Measurements from ENCODE around the gene PIAS1. TPM values are rescaled to one million over a fixed set of nuclear protein-coding genes. Genes with fewer than 3 reads are reported as not detected.

Gene PIAS1
- total and polyA plus RNA-seq, 2 donors (not counting 3 experiments of a cell fraction or from before 2014, with no cell fraction given) = 23.7 to 24.2 TPM

- H3K9ac ChIP-seq (replicated peaks; ENCODE audit: extremely low read depth, insufficient read depth, low read length) = no peak overlapping the region
- no TSS peak for BruUV-seq (replicated peaks)
- no peaks in the 10 kb centered on the region for H3K9me1 ChIP-seq (replicated peaks; ENCODE audit: control insufficient read depth, extremely low read depth, insufficient read depth, low read length)
- no peak overlapping the region for H2AFZ ChIP-seq (ENCODE audit: low read depth, low read length)
- TF ChIP-seq, protein P1, sequence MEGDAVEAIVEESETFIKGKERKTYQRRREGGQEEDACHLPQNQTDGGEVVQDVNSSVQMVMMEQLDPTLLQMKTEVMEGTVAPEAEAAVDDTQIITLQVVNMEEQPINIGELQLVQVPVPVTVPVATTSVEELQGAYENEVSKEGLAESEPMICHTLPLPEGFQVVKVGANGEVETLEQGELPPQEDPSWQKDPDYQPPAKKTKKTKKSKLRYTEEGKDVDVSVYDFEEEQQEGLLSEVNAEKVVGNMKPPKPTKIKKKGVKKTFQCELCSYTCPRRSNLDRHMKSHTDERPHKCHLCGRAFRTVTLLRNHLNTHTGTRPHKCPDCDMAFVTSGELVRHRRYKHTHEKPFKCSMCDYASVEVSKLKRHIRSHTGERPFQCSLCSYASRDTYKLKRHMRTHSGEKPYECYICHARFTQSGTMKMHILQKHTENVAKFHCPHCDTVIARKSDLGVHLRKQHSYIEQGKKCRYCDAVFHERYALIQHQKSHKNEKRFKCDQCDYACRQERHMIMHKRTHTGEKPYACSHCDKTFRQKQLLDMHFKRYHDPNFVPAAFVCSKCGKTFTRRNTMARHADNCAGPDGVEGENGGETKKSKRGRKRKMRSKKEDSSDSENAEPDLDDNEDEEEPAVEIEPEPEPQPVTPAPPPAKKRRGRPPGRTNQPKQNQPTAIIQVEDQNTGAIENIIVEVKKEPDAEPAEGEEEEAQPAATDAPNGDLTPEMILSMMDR (IDR thresholded peaks at IDR 0.05; ENCODE audit: extremely low read depth in 1 of 2, insufficient read depth in 1 of 2, low read depth in 1 of 2, low read length in 2 of 2) = no peak
- TF ChIP-seq FOS (IDR thresholded peaks at IDR 0.05; ENCODE audit: borderline replicate concordance, insufficient read depth, low read length) (no peak), POLR2A (IDR thresholded peaks at IDR 0.05; ENCODE audit: low read depth, low read length) (no peak), POLR2AphosphoS5 (IDR thresholded peaks at IDR 0.05; ENCODE audit: insufficient read depth, low read depth, low read length) (no peak), JUN (IDR thresholded peaks at IDR 0.05; ENCODE audit: borderline replicate concordance, insufficient read depth, insufficient read length, low read depth) (no peak), GATA2 (IDR thresholded peaks at IDR 0.05; ENCODE audit: insufficient read depth, insufficient read length, low read depth, low read length) (no peak), MYC (IDR thresholded peaks at IDR 0.05; ENCODE audit: low read depth, low read length) (no peak), EZH2 (IDR thresholded peaks at IDR 0.05; ENCODE audit: borderline replicate concordance, low read depth, low read length, severe bottlenecking) (no peak)
- TF ChIP-seq, protein P2, sequence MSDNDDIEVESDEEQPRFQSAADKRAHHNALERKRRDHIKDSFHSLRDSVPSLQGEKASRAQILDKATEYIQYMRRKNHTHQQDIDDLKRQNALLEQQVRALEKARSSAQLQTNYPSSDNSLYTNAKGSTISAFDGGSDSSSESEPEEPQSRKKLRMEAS (IDR thresholded peaks at IDR 0.05; ENCODE audit: insufficient read depth, insufficient read length) = no peak
- peaks cover 10% of the 10 kb centered on the region in 2 experiments for H3K36me3 ChIP-seq (ENCODE audit: control insufficient read depth in 2 of 2, extremely low read depth in 1 of 2, insufficient read depth in 2 of 2, low read length in 2 of 2)
- ChIA-PET POLR2A (no interaction called here), CTCF (no interaction called here)
- no peaks in the 10 kb centered on the region for H3K9me3 ChIP-seq (replicated peaks; ENCODE audit: control insufficient read depth, insufficient read depth, low read length)
- DNase-seq (ENCODE audit: low read depth, low spot score) = no peak
- H4K20me1 ChIP-seq (replicated peaks; ENCODE audit: control insufficient read depth, extremely low read depth, insufficient read depth, low read length) = no peaks in the 10 kb centered on the region
- H3K27ac ChIP-seq (ENCODE audit: insufficient read depth, low read depth, low read length) = no peak overlapping the region
- intact Hi-C loops (cut with micrococcal nuclease) = no loop called here
- no peaks in the 10 kb centered on the region for H3K27me3 ChIP-seq (ENCODE audit: control insufficient read depth in 2 of 2, insufficient read depth in 2 of 2, low read length in 2 of 2)
- FAIRE-seq = no peak
- no peak overlapping the region for H3K4me3 ChIP-seq (replicated peaks in 1 of 3; ENCODE audit: insufficient read depth in 1 of 3, low read depth in 1 of 3, low read length in 3 of 3)
- dilution Hi-C loops (cut with MboI; ENCODE audit: extremely low pct_ligation_motif_present, low sequenced_read_pairs) = no loop called here
- H3K79me2 ChIP-seq (ENCODE audit: control insufficient read depth, insufficient read depth, low read length) = no peaks in the 10 kb centered on the region
- no peaks in the 10 kb centered on the region for H3K4me1 ChIP-seq (ENCODE audit: control insufficient read depth, extremely low read depth, insufficient read depth, low read length)
- no peak overlapping the region for H3K4me2 ChIP-seq (ENCODE audit: insufficient read depth, low read length)
These were observed 143.0 kb downstream of the PIAS1 start for GRCh38 chr15:68197170-68197492.

Data from endothelial cell of umbilical vein (primary cell).